ENCODE results near the gene BACH2.

BACH2 gene

GRCh38 chr6:90237350-90237990, 59.2 kb downstream of the BACH2 start:
- no peak for DNase-seq

GRCh38 chr6:90233994-90234393, 62.6 kb downstream of the BACH2 start:
- peak; percentile 53 to 59 for DNase-seq

DNA sequence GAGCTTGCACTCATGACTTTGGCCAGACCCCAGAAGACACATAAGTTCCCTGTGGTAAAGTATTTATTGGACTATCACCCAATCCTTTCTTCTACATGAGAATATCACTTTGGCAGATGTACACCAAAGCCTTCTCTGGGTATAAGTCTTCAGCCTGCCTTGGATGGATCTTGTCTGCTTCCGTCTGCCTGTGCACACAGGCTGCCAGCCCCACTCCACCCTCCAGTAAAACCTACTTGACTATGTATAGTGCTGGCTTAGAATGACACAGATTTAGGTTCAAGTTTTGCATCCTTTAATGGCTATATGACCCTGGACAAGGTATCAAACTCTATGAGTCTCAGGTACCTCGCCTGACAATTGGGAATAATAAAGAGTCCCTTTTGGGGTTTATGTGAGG, 63.4 kb downstream of the BACH2 start:
- no peak for DNase-seq

DNA sequence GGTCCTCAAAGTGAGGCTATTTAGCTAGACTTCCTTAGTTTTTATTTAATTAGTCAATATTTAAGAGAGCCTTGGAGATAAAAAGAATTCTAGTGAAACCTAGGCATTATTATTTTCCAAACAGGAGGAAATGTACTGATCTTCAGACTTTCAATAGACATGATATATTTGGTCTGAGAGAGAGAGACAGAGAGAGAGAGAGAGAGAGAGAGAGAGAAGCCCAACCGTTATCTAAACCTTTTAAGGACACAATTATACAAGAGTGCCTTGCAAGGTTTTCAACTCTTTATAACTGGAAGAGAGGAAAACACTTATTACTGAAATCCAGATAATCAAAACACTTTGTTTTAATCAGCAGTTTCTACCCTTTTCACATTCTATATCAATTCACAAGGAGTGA, 64.8 kb downstream of the BACH2 start:
- DNase-seq = no peak

- no peak for DNase-seq
Measured at GRCh38 chr6:90231308-90231707, 65.3 kb downstream of the BACH2 start.

DNA sequence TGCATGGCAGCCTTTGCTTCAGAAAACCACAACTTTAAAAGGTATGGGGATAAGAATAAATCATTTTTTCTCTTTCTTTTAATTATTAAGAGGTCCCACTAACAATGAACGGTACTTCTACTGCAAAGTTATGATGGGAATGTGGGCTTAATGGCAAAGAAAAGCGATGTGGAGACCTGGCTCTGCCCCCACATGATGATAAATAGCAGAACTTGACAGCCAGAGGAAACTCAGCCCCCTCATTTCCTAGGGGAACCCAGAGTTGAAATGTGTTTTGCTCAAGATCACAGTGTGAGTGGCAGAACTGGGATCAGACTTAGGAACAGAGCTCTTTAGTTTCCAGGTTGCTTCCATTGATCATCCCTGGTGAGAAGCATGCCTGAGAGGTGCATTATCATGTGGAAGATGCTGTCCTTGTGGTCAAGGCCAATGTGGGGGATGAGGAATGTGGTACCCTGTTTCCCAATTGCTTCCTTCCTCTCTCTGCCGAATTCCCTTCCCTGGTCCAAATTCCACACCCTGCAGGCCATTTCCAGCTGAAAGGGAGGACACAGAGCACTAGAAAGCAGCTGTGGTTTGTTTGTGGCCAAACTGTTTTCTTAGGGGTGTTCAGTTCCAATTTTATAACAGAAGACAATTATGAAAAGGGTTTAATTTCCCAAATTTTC, 66.0 kb downstream of the BACH2 start:
- DNase-seq = no peak

DNA sequence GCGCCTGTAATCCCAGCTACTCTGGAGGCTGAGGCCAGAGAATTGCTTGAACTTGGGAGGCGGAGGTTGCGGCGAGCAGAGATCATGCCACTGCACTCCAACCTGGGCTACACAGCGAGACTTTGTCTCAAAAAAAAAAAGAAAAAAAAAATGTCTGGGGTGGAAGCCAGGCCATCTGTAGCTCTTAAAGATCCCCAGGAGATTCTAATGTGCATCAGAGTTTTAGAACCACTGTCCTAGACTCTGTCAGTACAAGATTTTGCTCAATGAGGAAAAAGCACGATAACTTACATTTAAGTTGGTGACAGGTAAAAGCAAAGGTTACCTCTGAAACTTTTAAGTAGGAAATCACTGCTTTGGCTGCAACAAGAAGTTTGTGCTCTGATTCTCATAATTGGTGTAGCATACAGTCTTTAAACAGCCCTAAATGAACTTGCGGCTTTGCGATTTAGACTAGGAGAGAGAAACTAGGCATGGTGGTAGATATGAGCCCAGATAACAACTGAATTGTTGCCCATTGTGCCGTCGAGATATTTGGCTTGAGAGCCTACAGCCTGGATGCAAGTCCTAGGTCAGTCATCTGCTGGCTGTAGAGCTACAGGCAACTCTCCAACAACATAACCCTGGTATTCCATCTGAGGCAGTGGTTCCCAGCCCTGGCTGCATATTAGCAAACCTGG, 67.2 kb downstream of the BACH2 start:
- no peak for DNase-seq

DNA sequence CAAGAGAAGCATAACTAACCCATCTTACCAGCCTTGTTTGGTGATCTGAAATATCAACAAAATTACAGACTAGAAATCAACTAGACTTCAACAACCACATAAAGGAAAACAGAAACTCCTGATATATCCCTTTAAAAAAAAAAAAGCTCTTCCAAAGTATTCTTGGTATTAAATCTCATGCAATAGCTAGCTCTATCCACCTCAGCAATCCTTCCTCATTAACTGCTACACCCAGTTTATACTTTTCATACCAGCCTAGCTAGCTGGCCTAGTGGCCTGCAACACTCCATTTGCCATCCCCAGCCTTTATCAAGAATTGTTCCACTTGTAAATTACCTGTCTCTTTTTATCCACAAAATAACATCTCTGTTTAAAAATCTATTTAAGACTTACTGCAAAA, 69.0 kb downstream of the BACH2 start:
- no peak for DNase-seq

DNA sequence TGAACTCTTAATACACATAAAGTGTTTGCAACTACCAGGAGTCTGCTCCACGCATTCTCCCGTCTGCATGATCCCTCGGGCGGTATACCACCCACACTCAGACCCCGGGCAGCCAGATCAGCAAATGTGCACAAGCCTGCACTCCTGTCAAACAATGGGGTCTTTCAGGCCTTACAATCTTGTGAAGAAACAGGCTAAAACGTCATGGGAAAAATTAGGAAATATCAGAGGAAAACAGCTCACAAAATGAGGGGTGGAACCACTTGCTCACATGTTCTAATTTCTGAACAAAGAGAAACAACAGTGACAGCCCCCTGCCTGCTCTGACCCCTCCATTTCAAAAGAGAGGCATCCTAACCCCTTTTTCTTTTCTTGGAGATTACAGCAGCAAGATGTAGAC, 69.4 kb downstream of the BACH2 start:
- no peak for DNase-seq

GRCh38 chr6:90226257-90226656, 70.4 kb downstream of the BACH2 start:
- DNase-seq = no peak

- DNase-seq = no peak
Measured at GRCh38 chr6:90224196-90224595, 72.4 kb downstream of the BACH2 start.

DNA sequence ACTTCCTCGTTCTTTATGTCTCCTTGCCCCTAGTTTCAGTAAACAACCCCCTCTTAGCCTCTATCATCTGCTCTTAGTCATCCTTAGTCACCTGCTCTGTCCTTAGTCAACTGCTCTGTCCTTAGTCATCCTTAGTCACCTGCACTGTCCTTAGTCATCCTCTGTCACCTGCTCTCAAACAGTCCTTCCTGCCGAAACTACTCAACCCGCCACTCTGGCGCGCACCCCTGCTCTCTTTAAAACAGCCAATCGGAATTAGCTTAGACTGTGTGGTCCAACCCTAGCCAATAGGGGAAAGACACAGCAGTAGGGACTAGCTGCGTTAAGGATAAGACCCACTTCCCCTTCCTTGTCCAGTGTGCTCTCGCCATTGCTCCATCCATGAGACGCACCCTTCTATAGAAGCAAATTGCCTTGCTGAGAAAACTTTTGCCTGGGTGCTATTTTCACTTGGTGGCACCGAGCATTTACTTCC, 73.9 kb downstream of the BACH2 start:
- DNase-seq = no peak

GRCh38 chr6:90222008-90222407, 74.6 kb downstream of the BACH2 start:
- no peak for DNase-seq

DNA sequence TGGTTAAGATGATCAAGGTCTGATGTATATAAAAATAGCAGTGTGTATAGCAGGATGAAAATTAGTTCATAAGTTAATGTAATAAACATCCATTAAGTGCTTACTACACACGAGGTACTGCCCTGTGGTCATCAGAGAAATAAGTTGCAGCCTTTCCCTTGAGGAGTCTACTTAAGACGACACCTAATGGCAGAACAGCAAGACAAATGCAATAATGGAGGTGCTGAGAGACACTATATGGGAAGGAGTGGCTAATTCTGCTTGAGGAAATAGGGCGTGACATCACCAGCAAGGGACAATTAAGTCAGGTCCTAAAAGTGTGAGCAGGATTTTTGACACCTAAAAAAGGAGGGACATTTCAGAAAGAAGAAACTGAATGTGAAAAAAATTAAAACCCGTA, 75.2 kb downstream of the BACH2 start:
- DNase-seq = no peak

- no peak for DNase-seq
Measured at GRCh38 chr6:90220273-90220672, 76.4 kb downstream of the BACH2 start.

GRCh38 chr6:90219209-90219985, 77.2 kb downstream of the BACH2 start:
- DNase-seq = no peak

DNA sequence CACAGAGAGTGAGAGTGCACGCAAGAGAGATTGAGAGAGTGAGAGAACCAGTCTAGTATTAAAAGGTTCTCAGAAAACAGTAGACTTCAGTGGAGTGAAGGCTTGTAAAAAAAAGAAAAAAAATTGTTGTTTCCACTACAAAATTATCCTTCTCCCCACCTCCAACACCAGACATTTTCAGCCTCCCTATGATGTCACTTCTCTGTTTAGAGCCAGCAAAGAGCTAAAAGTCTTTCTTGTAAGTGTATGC, 77.8 kb downstream of the BACH2 start:
- DNase-seq = no peak

DNA sequence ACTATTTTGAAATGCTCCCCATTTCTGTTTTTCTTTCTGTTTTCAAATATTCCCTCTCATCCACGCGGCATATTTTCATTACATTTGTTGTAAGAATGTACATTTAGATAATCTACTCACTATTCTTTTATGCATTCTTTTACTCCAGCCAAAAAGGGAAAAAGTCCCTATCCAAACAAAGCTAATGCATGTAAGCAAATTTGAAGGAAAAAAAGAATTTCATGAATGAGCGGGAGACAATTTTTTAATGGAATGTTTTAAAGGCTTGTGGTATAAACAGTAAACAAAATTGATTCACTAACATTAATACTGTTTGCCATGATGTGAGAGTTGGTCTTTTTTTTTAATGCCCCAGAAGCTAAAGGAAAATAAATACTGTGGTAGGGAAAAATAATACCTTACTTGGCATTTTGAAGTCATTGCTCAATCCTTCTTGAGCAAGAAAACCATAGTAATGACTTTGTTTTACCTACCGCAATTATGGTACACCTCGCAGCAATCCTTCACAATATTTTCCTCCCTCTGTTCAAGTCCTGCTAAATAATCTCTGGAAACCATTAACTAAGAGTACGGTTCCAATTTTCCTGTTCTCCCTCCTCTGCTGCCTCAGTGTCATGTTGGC, 79.0 kb downstream of the BACH2 start:
- no peak for DNase-seq

- DNase-seq = no peak
Measured at GRCh38 chr6:90216072-90216977, 80.3 kb downstream of the BACH2 start.

- no peak for DNase-seq
Measured at GRCh38 chr6:90214966-90215365, 81.7 kb downstream of the BACH2 start.

DNA sequence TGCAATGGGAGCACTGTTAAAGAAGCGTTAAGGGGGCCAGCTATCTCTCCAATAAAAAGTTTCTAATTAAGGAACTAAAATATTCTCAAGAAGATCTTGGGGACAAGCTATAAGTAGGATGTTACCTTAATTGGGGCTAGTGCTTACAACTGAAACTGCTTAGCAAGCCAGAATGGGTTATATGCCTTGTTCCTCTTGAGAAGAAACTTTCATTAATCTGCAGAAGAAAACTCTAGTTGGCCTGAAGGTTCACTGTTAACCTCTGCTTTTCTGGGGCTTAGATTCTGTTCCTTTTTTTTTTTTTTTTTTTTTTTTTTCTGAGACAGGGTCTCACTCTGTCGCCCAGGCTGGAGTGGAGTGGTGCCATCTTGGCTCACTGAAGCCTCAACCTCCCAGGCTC, 82.2 kb downstream of the BACH2 start:
- DNase-seq = no peak

DNA sequence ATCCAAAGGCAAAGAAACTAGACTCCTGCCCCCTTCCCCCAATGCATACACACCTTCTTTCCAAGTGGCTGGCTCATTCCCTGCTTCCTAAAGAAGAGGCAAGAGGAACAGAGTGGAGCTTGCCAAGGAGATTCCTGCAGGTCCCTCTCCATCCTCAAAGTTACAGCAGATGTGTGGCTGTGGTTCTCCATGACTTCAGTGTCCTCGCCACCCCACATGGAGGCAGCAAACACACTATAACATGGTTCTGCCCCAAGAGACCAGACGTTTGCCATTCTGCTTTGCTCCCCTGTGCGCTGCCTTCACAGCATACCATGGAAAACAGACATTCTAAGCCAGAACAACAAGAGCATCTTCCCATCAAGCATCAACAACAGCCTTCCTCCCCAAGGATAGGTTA, 84.4 kb downstream of the BACH2 start:
- no peak for DNase-seq
